Activated T-helper 1 cell treated with anti-CD3 and anti-CD28 coated beads, Interleukin-12 subunit alpha, Interleukin-12 subunit beta, Interleukin-2, Interleukin-4 antibody, amounts not matched to agents 30 ng/mL and 10 ng/mL and 1 ng/mL, durations not matched to agents 14 hours and 24 hours and 36 hours (primary cell): ENCODE data around the gene PAMR1. TPM values are rescaled to one million over a fixed set of nuclear protein-coding genes. Genes with fewer than 3 reads are reported as not detected.

Experiments
- DNase-seq: peaks from one replicate; pipeline ENCODE4 v3.0.0; 2021; ENCODE audit warnings: low spot score
- H3K27ac Mint-ChIP-seq: one replicate; pipeline ENCODE4 v1.8.0; 2021; ENCODE audit warnings: mild to moderate bottlenecking, mixed read lengths
- H3K27me3 Mint-ChIP-seq: one replicate; pipeline ENCODE4 v1.8.0; 2022; ENCODE audit warnings: mild to moderate bottlenecking, moderate library complexity, mixed read lengths; ENCODE audit not compliant: insufficient read depth
- H3K36me3 Mint-ChIP-seq: one replicate; pipeline ENCODE4 v1.8.0; 2021; ENCODE audit warnings: low read depth, mixed read lengths
- H3K4me1 Mint-ChIP-seq: one replicate; pipeline ENCODE4 v1.8.0; 2021; ENCODE audit warnings: low read depth, mixed read lengths
- H3K4me3 Mint-ChIP-seq: one replicate; pipeline ENCODE4 v1.8.0; 2021; ENCODE audit warnings: mild to moderate bottlenecking, moderate library complexity, mixed read lengths
- H3K9me3 Mint-ChIP-seq: one replicate; pipeline ENCODE4 v1.8.0; 2021; ENCODE audit warnings: mixed read lengths
- intact Hi-C: fragments of 100-400 bp; cut with micrococcal nuclease; formaldehyde crosslinking; loops from one replicate; pipeline ENCODE4 v1.15.1; 2024
- total RNA-seq: library from RNA; stranded (reverse); gene quantifications from 2 replicates; pipeline ENCODE4 v1.2.3, GENCODE V29; 2022

PAMR1 gene
- total RNA-seq, 1 donor from 2014 or later = not detected

DNA sequence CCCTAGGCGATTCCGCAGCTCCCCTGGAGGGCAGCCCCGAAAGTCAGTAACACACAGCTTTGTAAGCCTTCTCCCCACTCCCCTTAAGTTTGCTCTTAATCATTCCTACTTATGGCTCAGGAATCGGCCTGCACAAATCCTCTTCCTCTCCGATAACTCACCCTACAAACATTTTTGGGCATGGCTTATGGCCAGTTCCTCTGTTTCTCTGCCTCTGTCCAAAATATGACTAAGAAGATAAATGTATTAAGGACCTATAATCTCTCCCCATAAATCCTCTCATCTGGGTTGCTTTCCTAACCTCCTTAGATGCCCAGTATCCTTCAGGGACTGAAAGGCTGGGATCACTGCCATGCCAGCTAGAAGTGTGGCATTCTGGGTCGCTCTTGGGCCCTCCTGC is 41.0 kb downstream of the PAMR1 start:
- Mint-ChIP-seq H3K27ac (no peak overlapping the region), H3K4me3 (no peak overlapping the region), H3K36me3 (no peaks in the 10 kb centered on the region), H3K4me1 (no peaks in the 10 kb centered on the region), H3K9me3 (peaks cover 12% of the 10 kb centered on the region), H3K27me3 (peaks cover 20% of the 10 kb centered on the region)
- no peak for DNase-seq
- intact Hi-C loops = loop anchor here (10.0 kb wide), 1 partner anchor 490 kb away; no protein-coding TSS in a partner anchor

DNA sequence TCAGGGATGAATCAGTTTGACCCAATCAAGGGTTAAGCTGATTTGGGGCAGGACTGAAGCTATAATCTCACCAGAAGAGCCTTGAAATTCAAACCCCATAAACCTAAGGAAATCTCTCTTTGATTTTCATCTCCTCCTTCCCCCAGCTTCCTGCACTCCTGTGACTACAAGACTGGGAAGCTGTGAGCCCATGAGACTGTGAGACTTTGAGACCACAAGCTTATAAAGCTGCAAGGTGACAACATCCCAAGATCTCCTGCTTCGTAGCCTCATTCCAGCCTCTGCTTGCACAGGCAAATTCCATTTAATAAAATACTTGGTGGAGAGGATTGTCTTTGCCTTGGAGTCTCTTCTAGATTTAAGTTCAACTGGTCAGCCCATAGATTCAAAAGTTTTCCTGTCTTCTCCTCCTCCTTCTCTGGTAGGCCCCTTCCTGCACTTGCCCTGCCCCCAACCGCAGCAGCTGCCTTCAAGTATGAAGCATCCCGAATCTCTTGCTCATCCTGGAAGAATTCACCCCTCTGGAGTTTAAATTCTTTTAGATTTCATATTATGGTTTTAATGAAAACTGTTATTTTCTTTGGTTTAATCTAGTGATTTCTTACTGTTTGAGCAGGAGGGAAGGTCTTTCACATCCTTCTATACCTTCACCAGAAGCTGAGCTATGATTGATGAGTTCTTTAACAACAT is 42.1 kb downstream of the PAMR1 start:
- Mint-ChIP-seq H3K9me3 (peaks cover 12% of the 10 kb centered on the region), H3K4me1 (no peaks in the 10 kb centered on the region), H3K36me3 (no peaks in the 10 kb centered on the region), H3K27ac (no peak overlapping the region), H3K27me3 (peaks cover 23% of the 10 kb centered on the region), H3K4me3 (no peak overlapping the region)
- intact Hi-C loops = loop anchor here (10.0 kb wide), 1 partner anchor 488 kb away; no protein-coding TSS in a partner anchor
- no peak for DNase-seq

DNA sequence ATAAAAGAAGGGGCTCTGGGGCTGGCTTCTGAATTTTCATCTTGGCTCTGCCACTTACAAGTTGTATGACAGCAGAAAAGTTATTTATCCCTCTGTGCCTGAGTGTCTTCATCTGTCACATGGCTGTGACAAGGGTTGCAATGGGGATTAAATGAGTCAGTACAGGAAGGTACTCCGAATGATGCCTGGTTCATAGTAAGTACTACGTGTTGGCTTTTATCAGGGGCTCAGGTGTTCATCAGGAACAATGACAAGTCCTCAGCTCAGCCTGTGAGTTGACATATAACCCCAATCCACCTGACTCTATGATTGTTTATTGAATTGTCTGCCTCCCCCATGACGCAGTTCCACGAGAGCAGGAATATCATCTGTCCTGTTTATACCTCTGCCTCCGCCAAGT is 45.7 kb downstream of the PAMR1 start:
- Mint-ChIP-seq H3K9me3 (peaks cover 25% of the 10 kb centered on the region), H3K36me3 (no peaks in the 10 kb centered on the region), H3K4me1 (no peaks in the 10 kb centered on the region), H3K27ac (no peak overlapping the region), H3K4me3 (no peak overlapping the region), H3K27me3 (peaks cover 20% of the 10 kb centered on the region)
- DNase-seq = no peak
- intact Hi-C loops = loop anchor here (10.0 kb wide), 1 partner anchor 485 kb away; no protein-coding TSS in a partner anchor

DNA sequence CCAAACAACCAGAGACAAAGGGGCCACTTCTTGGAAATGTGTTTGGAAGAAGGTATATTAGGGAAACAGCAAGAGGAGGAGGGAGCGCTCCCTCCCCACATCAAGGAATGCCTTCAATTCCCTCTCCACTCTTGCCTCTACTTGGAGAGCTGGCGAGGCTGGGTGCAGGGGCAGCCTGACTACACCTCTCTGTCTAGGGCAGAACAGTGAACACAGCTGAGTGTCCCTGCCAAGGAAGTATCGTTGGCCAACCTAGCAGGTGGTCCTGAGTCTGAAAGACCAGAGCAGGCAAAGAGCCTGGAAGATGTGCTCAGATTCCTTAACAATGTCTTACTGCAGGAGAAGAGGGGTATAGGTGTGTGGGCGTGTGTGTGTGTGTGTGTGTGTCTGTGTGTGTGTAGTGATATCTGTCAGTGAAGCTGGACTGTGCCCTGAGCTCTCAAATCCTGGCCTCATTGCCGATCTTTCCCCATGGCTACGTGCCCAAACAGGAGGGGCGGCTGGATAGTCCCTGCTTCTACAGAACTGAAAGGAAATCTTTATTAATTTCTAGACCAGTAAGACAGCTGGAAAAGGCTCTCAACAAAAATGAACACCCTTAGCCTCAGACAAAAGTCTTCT is 46.8 kb downstream of the PAMR1 start:
- Mint-ChIP-seq H3K27me3 (peaks cover 11% of the 10 kb centered on the region), H3K4me3 (no peak overlapping the region), H3K36me3 (no peaks in the 10 kb centered on the region), H3K9me3 (peaks cover 25% of the 10 kb centered on the region), H3K27ac (no peak overlapping the region), H3K4me1 (no peaks in the 10 kb centered on the region)
- intact Hi-C loops = no loop called here
- DNase-seq = no peak

DNA sequence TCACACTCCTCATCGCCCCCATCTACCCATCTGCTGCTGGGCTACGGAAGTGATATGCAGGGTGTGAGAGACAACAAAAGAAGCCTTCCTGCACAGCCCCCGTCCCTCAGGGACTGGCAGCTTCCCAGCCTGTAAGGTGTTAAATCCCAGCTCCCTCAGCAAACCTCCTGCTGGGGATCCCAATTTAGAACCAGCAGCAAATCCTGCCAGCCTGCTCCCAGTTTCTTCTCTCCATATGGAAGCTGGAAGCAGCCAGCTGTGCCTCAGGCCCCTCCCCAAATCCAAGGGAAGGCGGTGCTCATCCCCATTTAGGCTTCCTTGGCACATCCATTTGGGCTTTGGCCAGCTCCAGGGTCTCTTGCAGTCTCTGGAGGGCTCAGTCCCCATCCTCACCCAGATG is 47.5 kb downstream of the PAMR1 start:
- Mint-ChIP-seq H3K36me3 (no peaks in the 10 kb centered on the region), H3K9me3 (peaks cover 21% of the 10 kb centered on the region), H3K27ac (no peak overlapping the region), H3K27me3 (peaks cover 11% of the 10 kb centered on the region), H3K4me3 (no peak overlapping the region), H3K4me1 (no peaks in the 10 kb centered on the region)
- DNase-seq = no peak
- intact Hi-C loops = no loop called here

DNA sequence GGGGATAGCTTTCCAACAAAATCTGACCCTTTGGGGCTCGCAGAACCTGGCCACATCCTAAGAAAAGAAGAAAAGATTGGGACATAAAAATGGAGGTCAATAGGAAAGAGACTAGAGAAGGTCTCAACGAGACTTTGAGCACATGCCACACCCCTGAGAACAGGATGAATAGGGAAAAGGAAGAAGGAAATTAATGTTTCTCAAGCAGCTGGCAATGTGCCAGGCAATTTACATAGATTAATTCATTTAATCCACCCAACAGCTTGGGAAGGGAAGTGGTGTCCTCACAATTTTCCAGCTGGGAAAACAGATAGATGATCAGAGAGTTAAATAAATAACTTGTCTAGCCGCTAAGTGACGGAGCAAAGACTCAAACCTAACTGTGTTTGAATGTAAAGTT is 50.7 kb downstream of the PAMR1 start:
- Mint-ChIP-seq H3K36me3 (no peaks in the 10 kb centered on the region), H3K27ac (no peak overlapping the region), H3K9me3 (peaks cover 12% of the 10 kb centered on the region), H3K4me1 (no peaks in the 10 kb centered on the region), H3K4me3 (no peak overlapping the region), H3K27me3 (peaks cover 11% of the 10 kb centered on the region)
- intact Hi-C loops = no loop called here
- no peak for DNase-seq

DNA sequence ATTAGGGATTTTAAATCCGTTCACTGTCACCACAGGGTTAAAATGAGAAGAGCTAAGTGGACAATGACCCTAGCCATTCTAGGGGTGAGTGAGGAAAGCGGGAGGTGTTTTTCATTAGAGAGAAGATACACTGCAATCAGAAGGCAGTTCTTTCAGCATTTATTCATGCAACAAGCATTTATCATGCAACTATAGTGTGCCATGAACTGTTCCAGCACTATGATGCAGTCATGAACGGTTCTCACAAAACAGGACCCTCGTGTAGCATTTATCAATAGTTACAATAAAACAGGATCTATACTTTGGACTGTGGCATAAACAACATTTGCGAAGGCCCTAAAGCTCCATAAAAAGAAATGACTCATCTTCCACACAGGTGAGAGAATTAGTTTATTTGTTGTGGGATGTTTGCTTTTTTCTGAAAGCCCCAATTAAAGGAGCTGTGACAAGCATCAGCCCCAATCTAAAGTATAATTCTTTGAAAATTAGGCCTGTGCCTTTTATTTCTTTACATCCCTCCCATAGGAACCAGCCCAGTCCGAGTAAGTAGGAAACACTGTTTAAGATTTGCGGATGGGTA is 51.5 kb downstream of the PAMR1 start:
- Mint-ChIP-seq H3K9me3 (peaks cover 12% of the 10 kb centered on the region), H3K27ac (no peak overlapping the region), H3K36me3 (no peaks in the 10 kb centered on the region), H3K4me1 (no peaks in the 10 kb centered on the region), H3K27me3 (peaks cover 12% of the 10 kb centered on the region), H3K4me3 (no peak overlapping the region)
- DNase-seq = no peak
- intact Hi-C loops = no loop called here

DNA sequence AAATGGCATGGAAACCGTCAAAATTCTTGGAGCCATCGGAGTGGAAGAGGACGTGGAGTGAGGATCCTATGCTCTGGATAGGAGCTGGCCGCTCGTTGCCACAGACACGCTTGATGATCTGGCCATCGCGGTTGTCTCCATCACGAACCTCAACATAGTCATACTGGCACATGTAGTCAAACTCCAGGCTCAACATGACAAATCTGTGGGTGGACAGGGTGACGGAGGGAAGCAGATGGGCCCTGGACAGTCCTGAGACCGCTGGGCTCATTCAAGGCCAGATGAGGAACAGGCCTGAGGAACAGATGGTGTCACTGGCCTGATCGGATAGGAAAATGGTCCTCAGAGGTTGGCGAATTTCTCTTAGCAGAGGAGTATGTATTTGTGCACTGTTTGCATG is 54.8 kb downstream of the PAMR1 start:
- peaks cover 3% of the 10 kb centered on the region for H3K27me3 Mint-ChIP-seq

DNA sequence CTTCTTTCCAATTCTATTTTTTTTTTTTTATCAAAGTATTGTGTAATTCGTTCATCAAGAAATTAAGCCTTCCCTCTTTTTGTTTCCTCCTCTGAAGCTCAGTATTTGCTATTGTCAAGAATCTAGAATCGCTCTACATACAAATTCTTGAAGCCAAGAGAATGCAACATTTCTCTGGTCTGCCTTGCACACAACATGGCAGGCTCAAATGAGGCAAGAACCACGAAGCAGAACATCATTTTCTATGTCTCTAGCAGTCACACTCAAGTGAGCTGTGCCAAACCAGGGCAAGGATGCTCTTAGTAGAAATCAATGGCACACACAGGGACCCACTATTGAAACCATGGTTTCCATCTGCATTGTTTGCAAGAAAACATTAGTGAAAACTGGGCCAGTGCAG is 59.4 kb downstream of the PAMR1 start:
- H3K36me3 Mint-ChIP-seq = no peaks in the 10 kb centered on the region
- peaks cover 11% of the 10 kb centered on the region for H3K27me3 Mint-ChIP-seq
- no peaks in the 10 kb centered on the region for H3K4me1 Mint-ChIP-seq
- no peak for DNase-seq
- intact Hi-C loops = no loop called here
- H3K4me3 Mint-ChIP-seq = no peak overlapping the region
- no peak overlapping the region for H3K27ac Mint-ChIP-seq
- no peaks in the 10 kb centered on the region for H3K9me3 Mint-ChIP-seq

More for the DNA sequence above, 54.8 kb downstream of the PAMR1 start:
- Mint-ChIP-seq H3K9me3 (no peaks in the 10 kb centered on the region), H3K36me3 (no peaks in the 10 kb centered on the region), H3K4me1 (no peaks in the 10 kb centered on the region), H3K4me3 (no peak overlapping the region), H3K27ac (no peak overlapping the region)
- DNase-seq = no peak
- intact Hi-C loops = no loop called here

DNA sequence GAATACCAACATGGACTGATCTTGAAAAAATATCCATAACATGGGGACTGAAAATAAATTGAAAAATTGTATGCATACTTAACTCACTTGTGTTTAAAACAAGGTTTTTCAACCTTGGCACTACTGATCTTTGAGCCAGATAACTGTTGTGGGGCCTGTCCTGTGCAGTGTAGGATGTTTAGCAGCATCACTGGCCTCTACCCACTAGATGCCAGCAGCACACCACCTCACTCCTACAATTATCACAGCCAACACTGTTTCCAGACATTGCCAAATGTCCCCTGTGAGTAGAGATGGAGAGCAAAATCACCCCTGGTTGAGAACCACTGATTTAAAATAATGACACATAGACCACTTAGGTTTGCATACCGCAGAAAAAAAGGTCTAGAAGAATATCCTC is 61.1 kb downstream of the PAMR1 start:
- Mint-ChIP-seq H3K4me3 (no peak overlapping the region), H3K27me3 (peaks cover 11% of the 10 kb centered on the region), H3K36me3 (no peaks in the 10 kb centered on the region), H3K27ac (no peak overlapping the region), H3K4me1 (no peaks in the 10 kb centered on the region), H3K9me3 (no peaks in the 10 kb centered on the region)
- DNase-seq = no peak
- intact Hi-C loops = no loop called here

DNA sequence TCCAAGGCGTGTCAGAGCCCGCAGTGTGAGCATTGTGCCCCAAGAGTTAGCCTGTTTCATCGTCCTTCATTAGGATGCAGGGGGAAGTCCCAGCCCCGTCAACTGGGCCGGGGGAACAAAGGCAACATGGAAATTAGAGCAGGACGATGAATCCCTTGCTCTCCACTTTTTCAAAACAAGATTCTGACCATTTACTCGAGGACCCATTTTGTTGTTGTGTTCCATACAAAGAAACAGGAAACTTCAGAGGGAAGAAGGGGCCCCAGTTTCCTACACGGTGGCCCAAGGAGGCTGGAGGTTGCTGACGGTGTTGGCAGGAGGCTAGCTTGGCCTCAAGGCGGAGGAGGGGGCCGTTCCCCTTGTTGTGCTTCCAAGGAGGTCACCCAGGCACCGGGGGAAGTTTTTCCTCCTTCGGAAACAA is 62.1 kb downstream of the PAMR1 start:
- Mint-ChIP-seq H3K9me3 (no peaks in the 10 kb centered on the region), H3K27me3 (peaks cover 12% of the 10 kb centered on the region), H3K4me3 (no peak overlapping the region), H3K36me3 (no peaks in the 10 kb centered on the region), H3K27ac (no peak overlapping the region), H3K4me1 (no peaks in the 10 kb centered on the region)
- no peak for DNase-seq
- intact Hi-C loops = no loop called here

DNA sequence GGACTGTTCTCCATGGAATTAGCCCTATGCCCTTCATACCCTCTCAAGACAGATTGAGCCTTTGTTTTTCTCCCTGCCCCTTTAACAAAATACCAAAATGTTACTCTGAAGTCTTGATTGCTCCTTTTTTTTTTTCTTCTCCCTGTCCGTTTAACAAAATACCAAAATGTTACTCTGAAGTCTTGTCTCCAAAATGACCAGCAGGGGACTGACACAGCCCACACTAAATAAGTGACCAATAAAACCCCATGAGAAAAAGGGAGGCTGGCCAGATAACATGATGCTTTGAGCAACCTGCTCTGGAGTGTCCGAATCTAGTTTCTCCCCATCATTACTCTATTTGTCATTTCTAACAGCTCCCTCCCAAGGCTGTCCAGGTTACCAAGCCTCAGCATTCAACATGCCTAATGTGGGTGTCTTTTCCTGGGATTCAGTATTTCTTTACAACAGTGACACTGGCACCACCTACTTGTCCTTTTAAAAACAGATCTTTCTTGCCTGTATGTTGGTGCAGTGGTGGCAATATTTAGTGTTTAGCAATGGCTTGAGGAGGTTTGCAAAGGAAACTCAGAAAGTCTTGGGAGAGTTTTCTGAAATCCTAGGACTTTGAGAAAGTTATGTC is 63.4 kb downstream of the PAMR1 start:
- Mint-ChIP-seq H3K36me3 (no peaks in the 10 kb centered on the region), H3K27me3 (peaks cover 12% of the 10 kb centered on the region), H3K9me3 (no peaks in the 10 kb centered on the region), H3K4me1 (no peaks in the 10 kb centered on the region), H3K27ac (no peak overlapping the region), H3K4me3 (no peak overlapping the region)
- DNase-seq = no peak
- intact Hi-C loops = no loop called here

DNA sequence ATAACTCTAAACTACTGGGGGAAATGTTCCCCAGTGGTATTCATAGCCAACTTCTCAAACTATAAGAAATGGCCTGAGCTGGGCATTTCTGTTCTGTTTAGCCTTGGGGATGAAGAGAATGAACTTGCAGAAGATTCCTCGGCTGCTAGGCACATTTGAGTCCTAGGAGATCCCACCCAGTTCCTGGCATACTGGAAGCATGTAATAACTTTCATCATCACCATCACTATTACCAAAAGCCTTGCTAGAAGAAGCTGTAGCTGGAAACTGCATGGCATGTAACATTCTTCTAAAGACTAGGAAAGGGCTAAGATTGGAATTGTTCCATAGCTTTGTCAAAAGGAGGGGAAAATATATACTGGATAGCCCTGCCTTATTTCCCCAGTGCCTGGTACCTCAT is 65.9 kb downstream of the PAMR1 start:
- H3K9me3 Mint-ChIP-seq = no peaks in the 10 kb centered on the region
- peaks cover 14% of the 10 kb centered on the region for H3K27me3 Mint-ChIP-seq
- no peaks in the 10 kb centered on the region for H3K4me1 Mint-ChIP-seq
- H3K4me3 Mint-ChIP-seq = no peak overlapping the region
- H3K27ac Mint-ChIP-seq = no peak overlapping the region
- H3K36me3 Mint-ChIP-seq = no peaks in the 10 kb centered on the region
- no peak for DNase-seq
- intact Hi-C loops = no loop called here
